CD4-positive, CD25-positive, alpha-beta regulatory T cell (primary cell): ENCODE measurements around the gene SHROOM3. TPM values are rescaled to one million over a fixed set of nuclear protein-coding genes. Genes with fewer than 3 reads are reported as not detected.

ENCODE experiments used
- ATAC-seq, 2 donors: fragments of 150-1000 bp; cut with Tn5 transposase; one replicate each; pipeline ENCODE4 v1.10.0; 2021; ENCODE audit warnings: low read depth in 2 of 2, moderate number of reproducible peaks in 2 of 2, moderate library complexity in 1 of 2
- DNase-seq, 3 donors: peaks; one replicate each; pipeline versions ENCODE4 v3.0.0 to v3.0.0-alpha.2; 2012 to 2022; ENCODE audit warnings: mixed read lengths in 1 of 3
- H3K27ac ChIP-seq: one replicate; pipeline ENCODE4 v1.7.0; 2013; ENCODE audit warnings: mild to moderate bottlenecking, low read length; ENCODE audit not compliant: insufficient read depth, poor library complexity, severe bottlenecking
- H3K27me3 ChIP-seq: one replicate; pipeline ENCODE4 v1.7.0; 2013; ENCODE audit warnings: low read length; ENCODE audit not compliant: control insufficient read depth, insufficient read depth
- H3K36me3 ChIP-seq: one replicate; pipeline ENCODE4 v1.7.0; 2013; ENCODE audit warnings: mild to moderate bottlenecking, low read length, moderate library complexity; ENCODE audit not compliant: control insufficient read depth, insufficient read depth
- H3K4me1 ChIP-seq: 2 replicates; pipeline ENCODE4 v1.7.0; 2013; ENCODE audit warnings: mild to moderate bottlenecking, low read length; ENCODE audit not compliant: insufficient read depth, control insufficient read depth, poor library complexity, severe bottlenecking
- H3K4me3 ChIP-seq: one replicate; pipeline ENCODE4 v1.7.0; 2013; ENCODE audit warnings: low read depth, mild to moderate bottlenecking, low read length, moderate library complexity
- H3K9me3 ChIP-seq, 2 experiments: 1 replicate in 1 of 2; 2 replicates in 1 of 2; pipeline ENCODE4 v1.7.0; 2013; ENCODE audit warnings: low read length in 2 of 2, mild to moderate bottlenecking in 1 of 2, moderate library complexity in 1 of 2; ENCODE audit not compliant: control insufficient read depth in 2 of 2
- H3K27ac Mint-ChIP-seq, 3 donors: one replicate each; pipeline ENCODE4 v1.8.0; 2020 to 2022; ENCODE audit warnings: mild to moderate bottlenecking in 3 of 3, mixed read lengths in 3 of 3, moderate library complexity in 2 of 3
- H3K27me3 Mint-ChIP-seq: one replicate; pipeline ENCODE4 v1.8.0; 2022; ENCODE audit warnings: mild to moderate bottlenecking, mixed read lengths
- H3K36me3 Mint-ChIP-seq: one replicate; pipeline ENCODE4 v1.8.0; 2020; ENCODE audit warnings: mixed read lengths
- H3K4me1 Mint-ChIP-seq, 4 donors: one replicate each; pipeline ENCODE4 v1.8.0; 2020 to 2022; ENCODE audit warnings: mixed read lengths in 4 of 4, mild to moderate bottlenecking in 1 of 4
- H3K4me3 Mint-ChIP-seq, 4 donors: one replicate each; pipeline ENCODE4 v1.8.0; 2020 to 2022; ENCODE audit warnings: mild to moderate bottlenecking in 4 of 4, mixed read lengths in 4 of 4, moderate library complexity in 3 of 4
- H3K9me3 Mint-ChIP-seq, 7 donors: one replicate each; pipeline ENCODE4 v1.8.0; 2020 to 2022; ENCODE audit warnings: mixed read lengths in 7 of 7, mild to moderate bottlenecking in 3 of 7, moderate library complexity in 2 of 7
- polyA plus RNA-seq, 4 donors: library from polyadenylated mRNA; unstranded; fragments of 300-500 nt; fragmentation: Illumina TruSeq; gene quantifications; one replicate each; pipeline ENCODE4 v1.2.3, GENCODE V29; 2021
- total RNA-seq: library from RNA; stranded (reverse); gene quantifications from one replicate; pipeline ENCODE4 v1.2.3, GENCODE V29; 2022

SHROOM3 gene
- total and polyA plus RNA-seq, 5 donors from 2014 or later = not detected

GRCh38 chr4:76644831-76645485, 209.9 kb downstream of the SHROOM3 start:
- ATAC-seq = no peak
- Mint-ChIP-seq H3K9me3 (peaks cover 0 to 7% (median 0%) of the 10 kb centered on the region in 7 donors), H3K27ac (no peak overlapping the region), H3K27me3 (peaks cover 2% of the 10 kb centered on the region), H3K36me3 (no peaks in the 10 kb centered on the region), H3K4me1 (no peaks in the 10 kb centered on the region), H3K4me3 (no peak overlapping the region)
- H3K4me3 ChIP-seq = no peak overlapping the region
- no peaks in the 10 kb centered on the region for H3K36me3 ChIP-seq
- no peak overlapping the region for H3K27ac ChIP-seq
- H3K9me3 ChIP-seq = no peaks in the 10 kb centered on the region
- no peak for DNase-seq
- peaks cover 2% of the 10 kb centered on the region for H3K27me3 ChIP-seq
- H3K4me1 ChIP-seq = no peaks in the 10 kb centered on the region

- no peak overlapping the region for H3K27ac Mint-ChIP-seq
- H3K27me3 ChIP-seq = peaks cover 2% of the 10 kb centered on the region
- no peak overlapping the region for H3K4me3 Mint-ChIP-seq
- no peak overlapping the region for H3K27ac ChIP-seq
- no peak overlapping the region for H3K4me3 ChIP-seq
- no peaks in the 10 kb centered on the region for H3K9me3 ChIP-seq
- no peaks in the 10 kb centered on the region for H3K27me3 Mint-ChIP-seq
- no peaks in the 10 kb centered on the region for H3K4me1 ChIP-seq
- H3K4me1 Mint-ChIP-seq = no peaks in the 10 kb centered on the region
- DNase-seq = no peak
- no peaks in the 10 kb centered on the region for H3K36me3 Mint-ChIP-seq
- H3K36me3 ChIP-seq = no peaks in the 10 kb centered on the region
- ATAC-seq = no peak
- peaks cover 0 to 4% (median 0%) of the 10 kb centered on the region in 7 donors for H3K9me3 Mint-ChIP-seq
These were observed 214.1 kb downstream of the SHROOM3 start for GRCh38 chr4:76649086-76649485.

- DNase-seq (no peak), ATAC-seq (no peak)
- Mint-ChIP-seq H3K36me3 (no peaks in the 10 kb centered on the region), H3K4me3 (no peak overlapping the region), H3K27me3 (no peaks in the 10 kb centered on the region), H3K4me1 (no peaks in the 10 kb centered on the region), H3K27ac (no peak overlapping the region), H3K9me3 (peaks cover 0 to 4% (median 0%) of the 10 kb centered on the region in 7 donors)
- peaks cover 2% of the 10 kb centered on the region for H3K27me3 ChIP-seq
- no peak overlapping the region for H3K27ac ChIP-seq
- H3K4me3 ChIP-seq = no peak overlapping the region
- H3K4me1 ChIP-seq = no peaks in the 10 kb centered on the region
- no peaks in the 10 kb centered on the region for H3K36me3 ChIP-seq
- no peaks in the 10 kb centered on the region for H3K9me3 ChIP-seq
These were observed 216.6 kb downstream of the SHROOM3 start for GRCh38 chr4:76651616-76652015.

GRCh38 chr4:76652389-76652788, 217.4 kb downstream of the SHROOM3 start:
- H3K27me3 ChIP-seq = no peaks in the 10 kb centered on the region
- DNase-seq = no peak
- no peaks in the 10 kb centered on the region for H3K4me1 ChIP-seq
- no peak overlapping the region for H3K4me3 ChIP-seq
- no peak overlapping the region for H3K27ac ChIP-seq
- no peaks in the 10 kb centered on the region for H3K36me3 ChIP-seq
- no peak overlapping the region for H3K4me3 Mint-ChIP-seq
- peaks cover 0 to 4% (median 0%) of the 10 kb centered on the region in 7 donors for H3K9me3 Mint-ChIP-seq
- no peaks in the 10 kb centered on the region for H3K27me3 Mint-ChIP-seq
- no peak for ATAC-seq
- H3K9me3 ChIP-seq = no peaks in the 10 kb centered on the region
- H3K4me1 Mint-ChIP-seq = no peaks in the 10 kb centered on the region
- H3K27ac Mint-ChIP-seq = no peak overlapping the region
- no peaks in the 10 kb centered on the region for H3K36me3 Mint-ChIP-seq

GRCh38 chr4:76654084-76654483, 219.1 kb downstream of the SHROOM3 start:
- Histone ChIP-seq H3K4me1 (no peaks in the 10 kb centered on the region), H3K36me3 (no peaks in the 10 kb centered on the region), H3K27me3 (no peaks in the 10 kb centered on the region), H3K9me3 (no peaks in the 10 kb centered on the region), H3K4me3 (no peak overlapping the region), H3K27ac (no peak overlapping the region)
- H3K27ac Mint-ChIP-seq = no peak overlapping the region
- no peak overlapping the region for H3K4me3 Mint-ChIP-seq
- no peaks in the 10 kb centered on the region for H3K27me3 Mint-ChIP-seq
- no peaks in the 10 kb centered on the region for H3K36me3 Mint-ChIP-seq
- no peaks in the 10 kb centered on the region for H3K4me1 Mint-ChIP-seq
- no peak for DNase-seq
- peaks cover 0 to 4% (median 0%) of the 10 kb centered on the region in 7 donors for H3K9me3 Mint-ChIP-seq
- no peak for ATAC-seq

GRCh38 chr4:76654791-76655190, 219.8 kb downstream of the SHROOM3 start:
- ATAC-seq (no peak), DNase-seq (no peak)
- Mint-ChIP-seq H3K9me3 (peaks cover 0 to 4% (median 0%) of the 10 kb centered on the region in 7 donors), H3K4me3 (no peak overlapping the region), H3K27me3 (no peaks in the 10 kb centered on the region), H3K4me1 (no peaks in the 10 kb centered on the region), H3K27ac (no peak overlapping the region), H3K36me3 (no peaks in the 10 kb centered on the region)
- H3K27ac ChIP-seq = no peak overlapping the region
- H3K4me3 ChIP-seq = no peak overlapping the region
- H3K36me3 ChIP-seq = no peaks in the 10 kb centered on the region
- no peaks in the 10 kb centered on the region for H3K9me3 ChIP-seq
- H3K4me1 ChIP-seq = no peaks in the 10 kb centered on the region
- no peaks in the 10 kb centered on the region for H3K27me3 ChIP-seq

- DNase-seq = no peak
- Histone ChIP-seq H3K4me1 (no peaks in the 10 kb centered on the region), H3K4me3 (no peak overlapping the region), H3K36me3 (no peaks in the 10 kb centered on the region), H3K27ac (no peak overlapping the region), H3K9me3 (no peaks in the 10 kb centered on the region), H3K27me3 (no peaks in the 10 kb centered on the region)
- Mint-ChIP-seq H3K27ac (no peak overlapping the region), H3K36me3 (no peaks in the 10 kb centered on the region), H3K27me3 (no peaks in the 10 kb centered on the region), H3K9me3 (peaks cover 0 to under 1% (median 0%) of the 10 kb centered on the region in 7 donors), H3K4me1 (no peaks in the 10 kb centered on the region), H3K4me3 (no peak overlapping the region)
- ATAC-seq = no peak
These were observed 220.8 kb downstream of the SHROOM3 start for GRCh38 chr4:76655566-76656479.
